GM12892 (cell line): ENCODE measurements around the gene PNKD.

ENCODE experiments used
- POLR2A ChIP-seq: IDR thresholded peaks from 2 replicates; pipeline ENCODE4 v1.6.1; 2011; ENCODE audit warnings: low read depth, low read length, control low read depth
- POLR2AphosphoS5 ChIP-seq: IDR thresholded peaks from 2 replicates; pipeline ENCODE4 v1.6.1; 2011; ENCODE audit warnings: low read depth, low read length, control low read depth

DNA sequence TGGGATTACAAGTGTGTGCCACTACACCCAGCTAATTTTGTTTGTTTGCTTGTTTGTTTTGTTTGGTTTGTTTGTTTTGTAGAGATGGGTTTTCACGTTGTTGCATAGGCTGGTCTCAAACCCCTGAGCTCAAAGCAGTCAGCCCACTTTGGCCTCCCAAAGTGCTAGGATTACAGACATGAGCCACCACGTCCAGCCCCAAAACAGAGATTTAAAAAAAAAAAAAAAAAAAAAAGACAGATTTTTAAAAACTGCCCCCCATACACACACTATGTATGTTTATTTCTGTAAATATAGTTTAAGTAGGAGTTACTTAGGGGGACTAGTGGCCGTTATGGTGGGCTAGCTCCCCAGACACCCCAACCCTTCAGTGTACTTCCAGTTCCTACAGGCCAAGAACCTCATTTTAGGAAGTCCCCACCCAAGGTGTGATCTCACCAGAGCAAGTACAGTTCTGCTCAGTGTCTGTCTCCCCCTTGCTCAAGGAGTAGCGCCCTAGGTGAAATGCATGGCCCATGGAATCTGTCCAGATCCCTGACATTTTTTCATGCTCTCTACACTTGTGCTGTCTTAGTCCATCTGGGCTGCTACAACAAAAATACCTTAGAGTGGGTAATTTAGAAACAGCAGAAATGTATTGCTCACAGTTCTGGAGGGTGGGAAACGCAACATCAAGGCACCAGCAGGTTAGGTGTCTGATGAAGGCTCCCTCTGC, 23.6 kb downstream of the PNKD start:
- TF ChIP-seq POLR2A: no peak
- TF ChIP-seq POLR2AphosphoS5: no peak
